NCI-H187 treated with DMSO at 0.1 percent for 48 hours (cell line): Measurements from ENCODE around the gene GIPC1.
"Not testable (repeated sequence)": the region's sequence is repeated elsewhere in the genome, so short reads cannot be mapped to it uniquely, and the experiment has no call there.

Experiments
- DNase-seq: peaks from one replicate; lab custom pipeline; 2025; lab: John Stamatoyannopoulos, UW

GIPC1 gene

GRCh38 chr19:14496029-14496833 is at the start of gene GIPC1:
Gene GIPC1 (minus strand): TSS chr19:14496127. CDS start chr19:14482976, 13,151 bp downstream.
- DNase-seq, result peak; percentile 75

- DNase-seq, result no peak
Measured at GRCh38 chr19:14545716-14546082, 49.8 kb upstream of the GIPC1 start.

- peak; percentile 35 for DNase-seq
Measured at GRCh38 chr19:14544977-14545715, 49.2 kb upstream of the GIPC1 start.

- no peak for DNase-seq
Measured at GRCh38 chr19:14544047-14544446, 48.1 kb upstream of the GIPC1 start.

GRCh38 chr19:14542711-14543328 is 46.9 kb upstream of the GIPC1 start:
- no peak for DNase-seq

GRCh38 chr19:14541979-14542378 is 46.1 kb upstream of the GIPC1 start:
- DNase-seq, result not testable (repeated sequence)

GRCh38 chr19:14540741-14541525 is 45.0 kb upstream of the GIPC1 start:
- no peak for DNase-seq

GRCh38 chr19:14536926-14537692 is 41.2 kb upstream of the GIPC1 start:
- no peak for DNase-seq

GRCh38 chr19:14533450-14533849 is 37.5 kb upstream of the GIPC1 start:
- no peak for DNase-seq

- no peak for DNase-seq
Measured at GRCh38 chr19:14530506-14530905, 34.6 kb upstream of the GIPC1 start.

GRCh38 chr19:14530005-14530348 is 34.0 kb upstream of the GIPC1 start:
- DNase-seq, result no peak

- DNase-seq, result peak; percentile 78
Measured at GRCh38 chr19:14529254-14530004, 33.5 kb upstream of the GIPC1 start, which contains the start of gene TECR. Gene TECR (plus strand): TSS chr19:14529594. CDS start chr19:14529697, 103 bp downstream.

GRCh38 chr19:14528419-14529253 is 32.7 kb upstream of the GIPC1 start:
- DNase-seq, result no peak

- DNase-seq, result no peak
Measured at GRCh38 chr19:14526423-14526822, 30.5 kb upstream of the GIPC1 start.

- no peak for DNase-seq
Measured at GRCh38 chr19:14525729-14526128, 29.8 kb upstream of the GIPC1 start.

- DNase-seq, result no peak
Measured at GRCh38 chr19:14520543-14520942, 24.6 kb upstream of the GIPC1 start.

GRCh38 chr19:14519860-14520407 is 24.0 kb upstream of the GIPC1 start:
- DNase-seq, result no peak

- no peak for DNase-seq
Measured at GRCh38 chr19:14519245-14519859, 23.4 kb upstream of the GIPC1 start.
